GF-D8 (cell line): ENCODE measurements around the gene L2HGDH.
"Not testable (repeated sequence)": the region's sequence is repeated elsewhere in the genome, so short reads cannot be mapped to it uniquely, and the experiment has no call there.

Source experiments
- DNase-seq: peaks from one replicate; lab custom pipeline; 2025; lab: John Stamatoyannopoulos, UW

L2HGDH gene

GRCh38 chr14:50339178-50339804 lies 27.3 kb upstream of the L2HGDH start:
- DNase-seq: no peak

DNA sequence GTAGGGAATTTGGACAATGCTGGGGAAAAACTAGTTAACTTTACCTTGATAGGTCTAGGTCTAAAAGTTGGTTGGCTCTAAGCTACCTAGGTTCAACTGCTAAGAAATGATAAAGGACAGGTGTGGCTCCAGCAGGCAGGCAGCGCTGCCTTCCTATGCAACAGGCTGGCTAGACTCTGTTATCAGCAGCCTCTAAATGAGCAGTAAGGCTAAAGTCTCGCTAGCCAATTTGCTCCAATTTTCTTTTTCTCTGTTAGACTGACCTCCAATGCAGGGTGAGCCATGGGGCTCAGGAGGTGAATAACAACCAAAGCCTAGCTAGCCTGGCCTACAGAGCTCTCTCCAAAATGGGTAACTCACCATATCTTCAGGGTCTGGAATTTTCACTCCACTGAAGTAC lies 26.6 kb upstream of the L2HGDH start:
- DNase-seq: no peak

- no peak for DNase-seq
Observed at GRCh38 chr14:50335989-50336824, 24.2 kb upstream of the L2HGDH start.

DNA sequence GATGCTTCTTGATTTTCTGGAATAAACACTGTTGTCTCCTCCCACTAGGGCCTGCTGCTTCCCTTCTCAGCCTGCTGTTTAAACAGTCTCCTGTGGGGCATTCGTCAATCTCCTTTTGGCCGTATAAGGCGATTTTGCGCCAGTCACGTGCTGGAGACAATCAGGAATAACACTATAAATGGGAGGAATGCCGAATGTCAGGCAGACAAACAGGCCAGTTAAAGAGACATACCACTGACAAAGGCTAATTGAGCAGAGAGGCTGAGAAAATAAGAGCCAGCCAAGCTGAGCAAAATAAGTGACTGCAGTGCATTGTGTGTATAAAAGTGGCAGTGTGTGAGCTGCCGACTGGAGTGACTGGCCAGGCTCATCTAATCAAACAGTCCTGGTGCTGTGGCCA lies 23.4 kb upstream of the L2HGDH start:
- DNase-seq: no peak

GRCh38 chr14:50334211-50334610 lies 22.2 kb upstream of the L2HGDH start:
- DNase-seq: no peak

DNA sequence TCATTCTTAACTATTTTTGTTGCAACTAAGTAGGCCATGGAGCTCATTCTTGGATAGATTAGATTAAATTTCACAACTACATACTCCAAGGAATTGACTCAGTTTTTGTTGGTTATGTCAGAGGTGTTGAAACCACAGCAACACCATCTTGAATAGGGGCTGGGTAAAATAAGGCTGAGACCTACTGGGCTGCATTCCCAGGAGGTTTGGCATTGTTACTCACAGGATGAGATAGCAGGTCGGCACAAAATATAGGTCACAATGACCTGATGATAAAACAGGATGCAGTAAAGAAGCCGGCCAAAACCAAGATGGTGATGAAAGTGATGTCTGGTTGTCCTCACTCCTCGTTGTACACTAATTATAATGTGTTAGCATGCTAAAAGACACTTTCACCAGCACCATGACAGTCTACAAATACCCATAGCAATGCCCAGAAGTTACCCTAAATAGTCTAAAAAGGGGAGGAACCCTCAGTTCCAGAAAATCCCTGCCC lies 21.0 kb upstream of the L2HGDH start:
- no peak for DNase-seq

GRCh38 chr14:50331596-50331995 lies 19.6 kb upstream of the L2HGDH start:
- no peak for DNase-seq

GRCh38 chr14:50321009-50321660 lies 9.1 kb upstream of the L2HGDH start:
- DNase-seq: peak; percentile 62

- no peak for DNase-seq
Observed at GRCh38 chr14:50320283-50320682, 8.3 kb upstream of the L2HGDH start.

- DNase-seq: no peak
Observed at GRCh38 chr14:50319721-50320120, 7.7 kb upstream of the L2HGDH start.

DNA sequence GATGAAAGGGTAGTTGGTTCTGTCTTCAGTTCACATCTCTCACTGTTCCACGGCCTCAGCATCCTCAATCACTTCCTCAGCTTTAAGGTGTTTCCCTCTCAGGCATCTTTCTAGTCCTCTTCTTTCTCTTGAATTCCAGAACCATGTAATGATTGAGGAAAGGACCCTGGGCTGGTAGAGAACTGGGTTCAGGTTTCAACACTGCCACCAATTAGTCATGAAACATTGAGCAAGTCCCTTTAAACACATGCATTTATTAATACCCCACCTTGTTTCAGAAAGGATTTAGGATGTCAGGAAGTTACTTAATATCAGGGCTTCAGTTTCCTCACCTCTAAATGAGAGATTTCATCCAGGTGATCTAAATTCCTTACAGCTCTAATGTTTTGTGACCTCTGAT lies 7.3 kb upstream of the L2HGDH start:
- DNase-seq: no peak

DNA sequence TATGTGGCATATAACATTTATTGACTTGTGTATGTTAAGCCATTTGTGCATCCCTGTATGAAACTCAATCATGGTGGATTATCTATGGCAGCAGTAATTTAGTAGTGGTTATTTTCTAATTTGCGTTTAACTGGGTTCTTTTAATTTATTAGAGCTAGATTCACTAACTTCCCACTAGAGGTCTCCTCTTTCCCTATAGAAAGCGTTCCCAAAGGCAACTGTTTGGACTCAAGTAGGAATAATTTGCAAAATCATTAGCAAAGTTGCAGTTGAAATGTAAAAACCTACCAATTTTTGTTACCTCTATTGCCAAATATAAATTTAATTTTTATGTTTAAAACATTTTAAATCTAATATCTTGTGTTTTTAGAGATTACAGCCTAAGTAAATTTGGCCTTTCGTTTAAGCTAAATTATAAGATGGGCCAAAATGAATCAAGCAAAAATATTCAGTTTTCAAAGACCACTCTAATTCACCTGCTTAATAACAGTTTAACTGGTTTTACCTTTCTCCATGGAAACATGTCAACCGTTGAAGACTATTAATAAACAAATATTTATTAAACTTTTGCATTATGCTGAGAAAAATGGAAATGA lies 6.1 kb upstream of the L2HGDH start:
- no peak for DNase-seq

- not testable (repeated sequence) for DNase-seq
Observed at GRCh38 chr14:50314098-50314497, 2.1 kb upstream of the L2HGDH start.

GRCh38 chr14:50312734-50313054 lies 665 bp upstream of the L2HGDH start:
- DNase-seq: no peak

GRCh38 chr14:50311337-50311971 lies 575 bp downstream of the L2HGDH start:
- no peak for DNase-seq

DNA sequence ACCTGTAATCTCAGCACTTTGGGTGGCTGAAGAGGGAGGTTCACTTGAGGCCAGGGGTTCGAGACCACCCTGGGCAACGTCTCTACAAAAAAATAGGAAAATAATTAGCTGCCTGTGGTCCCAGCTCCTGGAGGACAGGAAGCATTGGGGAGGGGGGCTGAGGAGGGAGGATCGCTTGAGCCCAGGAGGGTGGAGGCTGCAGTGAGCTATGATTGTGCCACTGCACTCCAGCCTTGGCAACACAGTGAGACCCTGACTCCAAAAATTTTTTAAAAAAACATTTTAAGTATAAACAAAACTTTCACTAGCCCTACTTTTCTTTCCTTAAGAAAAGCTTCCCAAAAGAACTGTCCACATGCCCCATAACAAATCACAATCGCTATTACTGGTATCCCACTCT lies 1.6 kb downstream of the L2HGDH start:
- DNase-seq: no peak

DNA sequence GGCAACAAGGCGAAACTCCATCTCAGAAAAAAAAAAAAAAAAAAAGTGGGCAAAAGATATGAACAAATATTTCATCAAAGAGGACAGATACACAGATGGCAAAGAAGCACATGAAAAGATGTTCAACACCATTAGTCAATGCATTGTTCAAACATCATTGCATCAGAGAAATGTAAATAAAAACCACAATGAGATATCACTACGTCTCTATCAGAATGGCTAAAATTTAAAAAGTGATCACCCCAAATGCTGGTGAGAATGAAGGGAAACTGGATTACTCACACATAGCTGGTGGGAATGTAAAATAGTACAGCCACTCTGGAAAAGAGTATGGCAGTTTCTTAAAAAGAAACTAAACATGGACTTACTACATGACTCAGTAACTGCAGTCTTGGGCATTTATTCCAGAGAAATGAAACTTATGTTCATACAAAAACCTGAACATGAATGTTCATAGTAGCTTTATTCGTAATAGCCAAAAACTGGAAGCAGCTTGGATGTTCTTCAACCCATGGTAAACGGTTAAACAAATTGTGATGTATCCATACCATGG lies 3.6 kb downstream of the L2HGDH start:
- DNase-seq: no peak

DNA sequence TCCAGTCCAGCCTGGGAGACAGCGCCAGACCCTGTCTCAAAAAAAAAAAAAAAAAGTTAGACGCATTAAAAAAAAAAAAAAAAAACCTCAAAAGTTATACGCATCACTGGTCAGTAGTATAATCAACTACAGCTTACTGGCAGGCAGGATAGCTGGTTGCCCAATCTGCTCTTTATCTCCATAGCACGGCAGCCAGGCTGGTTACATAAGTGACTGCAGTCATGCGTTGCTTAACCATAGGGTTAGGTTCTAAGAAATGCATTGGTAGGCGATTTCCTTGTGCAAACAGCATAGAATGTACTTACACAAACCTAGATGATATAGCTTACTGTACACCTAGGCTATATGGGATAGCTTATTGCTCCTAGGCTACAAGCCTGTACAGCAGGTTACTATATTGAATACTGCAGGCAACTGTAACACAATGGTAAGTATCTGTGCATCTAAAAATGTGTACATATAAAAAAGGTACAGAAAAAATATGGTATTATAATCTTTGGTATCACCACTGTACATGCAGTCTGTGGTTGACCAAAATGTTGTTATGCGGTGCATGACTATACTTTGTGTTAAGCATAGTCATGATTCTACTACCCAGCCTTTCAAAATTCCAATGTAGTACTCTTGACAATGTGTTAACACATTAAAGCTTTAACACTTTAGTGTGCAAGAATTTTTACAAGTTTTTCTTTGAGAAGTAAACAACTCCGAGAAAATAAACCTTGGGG lies 8.1 kb downstream of the L2HGDH start:
- peak; percentile 98 for DNase-seq

- DNase-seq: no peak
Observed at GRCh38 chr14:50301914-50302313, 10.1 kb downstream of the L2HGDH start.

- no peak for DNase-seq
Observed at GRCh38 chr14:50299585-50299984, 12.4 kb downstream of the L2HGDH start.

- DNase-seq: no peak
Observed at GRCh38 chr14:50290306-50290705, 21.7 kb downstream of the L2HGDH start.
